ENCODE data around the gene SDS.

Gene SDS

DNA sequence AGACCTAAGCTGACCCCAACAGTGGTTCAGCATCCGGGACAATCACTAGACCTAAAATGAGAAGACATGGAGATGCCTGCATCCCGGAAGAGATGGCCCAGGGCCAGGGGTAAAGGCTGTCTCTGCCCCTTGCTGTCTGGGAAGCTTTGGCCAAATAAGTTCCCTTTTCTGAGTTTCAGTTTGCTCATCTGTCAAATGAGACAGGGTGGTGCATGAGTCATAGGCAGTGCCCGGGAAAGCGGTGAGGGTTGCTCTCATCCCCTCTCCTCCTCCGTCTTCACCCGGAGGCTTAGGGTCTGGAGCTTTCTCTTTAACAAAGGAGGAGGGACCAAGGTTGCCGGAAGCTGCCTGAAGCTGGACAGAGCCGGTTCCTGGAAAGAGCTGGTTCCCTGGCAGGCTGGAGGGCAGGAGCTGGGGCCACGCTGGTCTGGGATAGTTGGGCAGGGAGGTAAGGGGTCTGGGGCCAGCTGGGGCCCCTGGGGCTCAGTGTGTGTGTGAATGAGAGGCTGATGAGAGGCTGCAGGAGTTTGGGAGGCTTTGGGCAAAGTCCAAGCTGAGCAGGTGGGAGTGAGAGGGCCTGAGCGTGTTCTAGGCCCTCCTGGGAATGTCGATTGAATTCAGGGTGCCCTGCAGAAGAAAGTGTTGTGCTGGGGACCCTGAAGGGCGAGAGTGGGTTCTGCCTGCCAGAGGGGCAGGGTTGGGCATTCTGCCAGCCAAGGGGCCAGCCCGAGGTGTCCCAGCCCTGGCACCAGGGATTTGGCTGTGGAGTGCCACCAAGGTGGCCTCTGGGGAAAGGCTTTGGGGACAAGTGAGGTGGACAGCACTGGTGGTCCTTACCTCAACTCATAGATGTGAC is 18.6 kb upstream of the SDS start, which contains the start of gene SDSL:
SDSL (plus strand) TSS at position 351 of the 856 bp plus-strand sequence. CDS start 5,603 bp downstream, outside the sequence.
- Histone ChIP-seq H2BK15ac (ENCODE audit: low read depth, poor library complexity, severe bottlenecking) (peak within 1 kb of the TSS; percentile 85), H3K79me1 (replicated peaks; ENCODE audit: low read length, poor library complexity, severe bottlenecking) (peaks cover 12% of the 10 kb centered on the region), H3K36me3 (ENCODE audit: control insufficient read depth in 1 of 2, insufficient read depth in 2 of 2, low read depth in 1 of 2, low read length in 2 of 2) (peaks cover 0 to 2% of the 10 kb centered on the region in 2 experiments), H3K9ac (ENCODE audit: low read length) (peak within 1 kb of the TSS; percentile 98), H3K4me2 (ENCODE audit: low read length, poor library complexity, severe bottlenecking) (peak within 1 kb of the TSS; percentile 60), H3K18ac (ENCODE audit: low read depth in 1 of 2, low read length in 2 of 2) (peak within 1 kb of the TSS; percentile 88 to 89), H2AK5ac (ENCODE audit: low read length, severe bottlenecking) (peak within 1 kb of the TSS; percentile 16), H3K14ac (ENCODE audit: low read length in 2 of 2) (peak within 1 kb of the TSS in 1 of 2 experiments; percentile 56), H3K23ac (ENCODE audit: low read length in 2 of 2) (peak within 1 kb of the TSS in 1 of 2 experiments; percentile 71), H4K91ac (ENCODE audit: low read length) (peak within 1 kb of the TSS; percentile 79), H3K4ac (ENCODE audit: low read depth in 1 of 2, low read length in 2 of 2) (peak within 1 kb of the TSS; percentile 82 to 86), H2BK120ac (ENCODE audit: low read depth, low read length) (peak within 1 kb of the TSS; percentile 12), H3K27me3 (ENCODE audit: control insufficient read depth in 1 of 2, insufficient read depth in 1 of 2, low read length in 2 of 2) (no peaks in the 10 kb centered on the region), H4K8ac (ENCODE audit: low read length) (peak within 1 kb of the TSS; percentile 92), H2BK12ac (ENCODE audit: low read length in 2 of 2) (peak within 1 kb of the TSS; percentile 59 to 68), H2AFZ (ENCODE audit: low read depth, low read length) (peak within 1 kb of the TSS; percentile 66), H2BK5ac (ENCODE audit: low read depth, low read length, poor library complexity, severe bottlenecking) (no peak within 1 kb of the TSS), H3K4me1 (ENCODE audit: control insufficient read depth, insufficient read depth, low read depth, low read length) (peaks cover 14% of the 10 kb centered on the region), H3K4me3 (ENCODE audit: insufficient read depth in 1 of 2, low read depth in 1 of 2, low read length in 2 of 2) (peak within 1 kb of the TSS; percentile 57 to 86), H3K9me3 (ENCODE audit: control insufficient read depth, low read length) (no peaks in the 10 kb centered on the region), H3K27ac (ENCODE audit: low read length, poor library complexity, severe bottlenecking) (peak within 1 kb of the TSS; percentile 13)
- WGBS = 24% methylated on average over 11 of the region's 13 CpGs
- DNase-seq = peak; percentile 86

DNA sequence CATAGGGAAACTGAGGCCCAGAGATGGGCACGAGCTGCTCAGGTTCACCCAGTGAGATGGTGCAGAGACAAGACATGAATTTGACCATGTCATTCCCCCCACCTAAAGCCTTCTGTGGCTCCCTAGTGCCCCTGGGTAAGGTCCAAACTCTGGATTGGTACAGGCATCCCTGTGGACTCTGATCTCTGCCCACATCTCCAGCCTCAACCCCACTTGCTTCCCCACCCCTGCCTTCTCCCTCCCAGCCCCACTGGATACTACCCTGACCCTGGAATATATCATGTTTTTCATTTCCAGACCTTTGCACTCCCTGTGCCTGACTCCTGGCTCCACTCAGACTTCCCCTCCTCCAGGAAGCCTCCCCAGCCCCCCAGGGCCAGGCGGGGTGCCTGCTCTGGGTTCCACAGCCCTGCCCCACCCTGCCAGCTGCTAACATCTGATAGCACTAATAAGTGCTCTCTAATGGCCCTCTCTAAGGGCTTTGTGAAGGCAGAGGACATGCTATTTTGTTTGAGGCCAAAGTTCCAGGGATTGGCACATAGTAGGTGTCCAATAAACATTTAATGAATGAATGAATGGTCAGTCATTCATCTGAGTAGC is 17.4 kb upstream of the SDS start:
- 92% methylated on average over 2 of the region's 2 CpGs for WGBS
- peak overlapping the region in 1 of 2 experiments; percentile 15 for H2BK12ac ChIP-seq (ENCODE audit: low read length in 2 of 2)
- H2AFZ ChIP-seq (ENCODE audit: low read depth, low read length) = no peak overlapping the region

DNA sequence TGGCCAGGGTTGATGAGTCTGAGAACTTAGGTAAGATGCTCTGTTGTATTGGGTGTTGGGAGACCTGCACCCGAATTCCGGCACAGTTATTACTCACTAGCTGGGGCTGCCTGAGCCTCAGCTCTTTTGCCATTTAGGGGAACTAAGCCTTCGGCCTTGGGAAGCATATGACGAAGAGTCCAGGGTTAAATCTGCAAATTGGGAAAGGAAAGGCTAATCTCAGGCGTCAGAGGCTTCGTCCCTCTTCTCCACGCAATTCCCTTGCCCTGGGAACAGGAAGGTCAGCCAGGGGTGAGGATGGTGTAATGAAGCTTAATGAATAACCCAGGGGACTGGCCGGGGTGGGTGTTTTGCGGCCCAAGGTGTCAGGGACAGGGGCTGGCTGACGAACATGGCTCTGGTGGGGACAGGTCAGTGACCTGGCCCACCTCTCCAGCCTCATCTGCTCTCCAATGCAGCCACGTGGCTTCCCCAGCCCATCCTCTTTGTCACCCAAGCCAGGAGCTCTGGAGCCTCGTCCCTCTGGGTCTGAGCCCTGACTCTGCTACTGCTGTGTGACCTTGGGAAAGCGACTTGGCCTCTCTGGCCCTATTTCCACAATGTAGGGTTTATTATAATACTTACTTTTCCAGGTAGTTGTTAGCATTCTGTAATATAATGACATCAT is 14.7 kb upstream of the SDS start:
- Histone ChIP-seq H3K4me1 (ENCODE audit: control insufficient read depth, insufficient read depth, low read depth, low read length) (peaks cover 22% of the 10 kb centered on the region), H4K8ac (ENCODE audit: low read length) (no peak overlapping the region), H2AFZ (ENCODE audit: low read depth, low read length) (no peak overlapping the region), H3K27me3 (ENCODE audit: control insufficient read depth in 1 of 2, insufficient read depth in 1 of 2, low read length in 2 of 2) (peaks cover 0 to 2% of the 10 kb centered on the region in 2 experiments), H3K79me1 (replicated peaks; ENCODE audit: low read length, poor library complexity, severe bottlenecking) (peaks cover 5% of the 10 kb centered on the region), H3K9me3 (ENCODE audit: control insufficient read depth, low read length) (no peaks in the 10 kb centered on the region), H2BK15ac (ENCODE audit: low read depth, poor library complexity, severe bottlenecking) (no peak overlapping the region), H3K4me3 (ENCODE audit: insufficient read depth in 1 of 2, low read depth in 1 of 2, low read length in 2 of 2) (no peak overlapping the region), H3K4ac (ENCODE audit: low read depth in 1 of 2, low read length in 2 of 2) (no peak overlapping the region), H2AK5ac (ENCODE audit: low read length, severe bottlenecking) (no peak overlapping the region), H2BK12ac (ENCODE audit: low read length in 2 of 2) (no peak overlapping the region), H3K9ac (ENCODE audit: low read length) (no peak overlapping the region), H3K18ac (ENCODE audit: low read depth in 1 of 2, low read length in 2 of 2) (no peak overlapping the region), H3K14ac (ENCODE audit: low read length in 2 of 2) (no peak overlapping the region), H3K36me3 (ENCODE audit: control insufficient read depth in 1 of 2, insufficient read depth in 2 of 2, low read depth in 1 of 2, low read length in 2 of 2) (no peaks in the 10 kb centered on the region), H3K4me2 (ENCODE audit: low read length, poor library complexity, severe bottlenecking) (no peak overlapping the region), H3K27ac (ENCODE audit: low read length, poor library complexity, severe bottlenecking) (no peak overlapping the region), H2BK5ac (ENCODE audit: low read depth, low read length, poor library complexity, severe bottlenecking) (no peak overlapping the region), H4K91ac (ENCODE audit: low read length) (peak overlapping the region; percentile 18), H3K23ac (ENCODE audit: low read length in 2 of 2) (no peak overlapping the region), H2BK120ac (ENCODE audit: low read depth, low read length) (no peak overlapping the region)
- whole genome bisulfite sequencing = 69% methylated on average over 11 of the region's 13 CpGs
- DNase-seq = no peak

More for the DNA sequence above, 17.4 kb upstream of the SDS start:
- H3K4me3 ChIP-seq (ENCODE audit: insufficient read depth in 1 of 2, low read depth in 1 of 2, low read length in 2 of 2) = no peak overlapping the region
- H3K27me3 ChIP-seq (ENCODE audit: control insufficient read depth in 1 of 2, insufficient read depth in 1 of 2, low read length in 2 of 2) = no peaks in the 10 kb centered on the region
- peaks cover 12% of the 10 kb centered on the region for H3K79me1 ChIP-seq (replicated peaks; ENCODE audit: low read length, poor library complexity, severe bottlenecking)
- H3K14ac ChIP-seq (ENCODE audit: low read length in 2 of 2) = no peak overlapping the region
- H3K18ac ChIP-seq (ENCODE audit: low read depth in 1 of 2, low read length in 2 of 2) = no peak overlapping the region
- no peak overlapping the region for H4K8ac ChIP-seq (ENCODE audit: low read length)
- H3K36me3 ChIP-seq (ENCODE audit: control insufficient read depth in 1 of 2, insufficient read depth in 2 of 2, low read depth in 1 of 2, low read length in 2 of 2) = peaks cover 0 to 2% of the 10 kb centered on the region in 2 experiments
- no peak overlapping the region for H3K27ac ChIP-seq (ENCODE audit: low read length, poor library complexity, severe bottlenecking)
- no peak overlapping the region for H3K23ac ChIP-seq (ENCODE audit: low read length in 2 of 2)
- H3K9ac ChIP-seq (ENCODE audit: low read length) = no peak overlapping the region
- DNase-seq = no peak
- no peak overlapping the region for H2BK5ac ChIP-seq (ENCODE audit: low read depth, low read length, poor library complexity, severe bottlenecking)
- no peak overlapping the region for H3K4me2 ChIP-seq (ENCODE audit: low read length, poor library complexity, severe bottlenecking)
- no peak overlapping the region for H3K4ac ChIP-seq (ENCODE audit: low read depth in 1 of 2, low read length in 2 of 2)
- no peaks in the 10 kb centered on the region for H3K9me3 ChIP-seq (ENCODE audit: control insufficient read depth, low read length)
- no peak overlapping the region for H2BK120ac ChIP-seq (ENCODE audit: low read depth, low read length)
- H4K91ac ChIP-seq (ENCODE audit: low read length) = peak overlapping the region; percentile 43
- H2BK15ac ChIP-seq (ENCODE audit: low read depth, poor library complexity, severe bottlenecking) = no peak overlapping the region
- peaks cover 15% of the 10 kb centered on the region for H3K4me1 ChIP-seq (ENCODE audit: control insufficient read depth, insufficient read depth, low read depth, low read length)
- H2AK5ac ChIP-seq (ENCODE audit: low read length, severe bottlenecking) = no peak overlapping the region

Data from mesenchymal stem cell (in vitro differentiated cells and primary cell).